HepG2 (cell line): ENCODE measurements around the gene DDX50. TPM values are rescaled to one million over a fixed set of nuclear protein-coding genes. Genes with fewer than 3 reads are reported as not detected.
A peak's percentile ranks its signal among the peaks of the same experiment; 100 is the strongest.

Experiments
- ATRX ChIP-seq: sonication (generic); formaldehyde crosslinking; IDR thresholded peaks from 2 replicates; pipeline ENCODE4 v1.4.0; 2020; ENCODE audit warnings: missing genetic modification reagents, borderline replicate concordance
- CHCHD3 ChIP-seq: sonication (generic); formaldehyde crosslinking; IDR thresholded peaks from 2 replicates; pipeline ENCODE4 v1.8.0; 2022; ENCODE audit warnings: mild to moderate bottlenecking, missing genetic modification reagents, moderate library complexity
- DNMT3B ChIP-seq: conservative IDR thresholded peaks from 2 replicates; pipeline ENCODE4 v1.6.1; 2016; ENCODE audit warnings: missing biosample characterization, control low read depth
- FOSL2 ChIP-seq: sonication (generic); formaldehyde crosslinking; IDR thresholded peaks from 2 replicates; pipeline ENCODE4 v1.4.0; 2020; ENCODE audit warnings: missing genetic modification reagents
- HNRNPLL ChIP-seq: fragments of 200-400 bp; formaldehyde crosslinking; IDR thresholded peaks from 2 replicates; pipeline ENCODE4 v1.6.1; 2017; ENCODE audit warnings: mild to moderate bottlenecking, low read depth, low read length; ENCODE audit not compliant: poor library complexity, severe bottlenecking
- KAT8 ChIP-seq: IDR thresholded peaks from 2 replicates; pipeline ENCODE4 v1.6.1; 2016; ENCODE audit warnings: missing genetic modification reagents, missing compliant biosample characterization
- MLLT10 ChIP-seq: sonication (generic); formaldehyde crosslinking; IDR thresholded peaks from 2 replicates; pipeline ENCODE4 v1.4.0; 2020; ENCODE audit warnings: missing genetic modification reagents
- NCOA5 ChIP-seq: sonication (generic); formaldehyde crosslinking; IDR thresholded peaks from 2 replicates; pipeline ENCODE4 v1.4.0; 2020; ENCODE audit warnings: missing genetic modification reagents
- NFAT5 ChIP-seq: sonication (generic); formaldehyde crosslinking; IDR thresholded peaks from 2 replicates; pipeline ENCODE4 v1.4.0; 2020; ENCODE audit warnings: missing genetic modification reagents
- NFATC3 ChIP-seq: sonication (generic); formaldehyde crosslinking; IDR thresholded peaks from 2 replicates; pipeline ENCODE4 v1.5.1; 2020; ENCODE audit warnings: mild to moderate bottlenecking, missing genetic modification reagents
- PPARG ChIP-seq: conservative IDR thresholded peaks from 2 replicates; pipeline ENCODE4 v1.6.1; 2016; ENCODE audit warnings: missing biosample characterization, missing genetic modification reagents
- RXRA ChIP-seq: sonication (generic); formaldehyde crosslinking; IDR thresholded peaks from 2 replicates; pipeline ENCODE4 v1.5.1; 2020; ENCODE audit warnings: missing genetic modification reagents
- SCMH1 ChIP-seq: sonication (generic); formaldehyde crosslinking; IDR thresholded peaks from 2 replicates; pipeline ENCODE4 v1.9.0; 2021; ENCODE audit warnings: missing genetic modification reagents, mild to moderate bottlenecking, borderline replicate concordance
- YEATS2 ChIP-seq: sonication (generic); formaldehyde crosslinking; IDR thresholded peaks from 2 replicates; pipeline ENCODE4 v1.4.0; 2020; ENCODE audit warnings: missing genetic modification reagents, borderline replicate concordance
- ZFP62 ChIP-seq: sonication (generic); formaldehyde crosslinking; IDR thresholded peaks from 2 replicates; pipeline ENCODE4 v1.4.0; 2020; ENCODE audit warnings: missing genetic modification reagents
- ZNF136 ChIP-seq: sonication (generic); formaldehyde crosslinking; IDR thresholded peaks from 2 replicates; pipeline ENCODE4 v1.8.1; 2022; ENCODE audit warnings: low read depth, mild to moderate bottlenecking, moderate library complexity, missing genetic modification reagents
- ZNF333 ChIP-seq: sonication (generic); formaldehyde crosslinking; IDR thresholded peaks from 2 replicates; pipeline ENCODE4 v1.4.0; 2020; ENCODE audit warnings: mild to moderate bottlenecking, missing genetic modification reagents, borderline replicate concordance
- ZNF337 ChIP-seq: sonication (generic); formaldehyde crosslinking; IDR thresholded peaks from 2 replicates; pipeline ENCODE4 v1.5.1; 2020; ENCODE audit warnings: missing genetic modification reagents, low read depth, mild to moderate bottlenecking, borderline replicate concordance
- ZNF441 ChIP-seq: sonication (generic); formaldehyde crosslinking; IDR thresholded peaks from 2 replicates; pipeline ENCODE4 v1.7.0; 2021; ENCODE audit warnings: missing genetic modification reagents, borderline replicate concordance
- ZNF605 ChIP-seq: sonication (generic); formaldehyde crosslinking; IDR thresholded peaks from 2 replicates; pipeline ENCODE4 v1.8.0; 2022; ENCODE audit warnings: mild to moderate bottlenecking, missing genetic modification reagents
- ZNF616 ChIP-seq: sonication (generic); formaldehyde crosslinking; IDR thresholded peaks from 2 replicates; pipeline ENCODE4 v1.5.0; 2020; ENCODE audit warnings: low read depth, mild to moderate bottlenecking, missing genetic modification reagents
- ZNF790 ChIP-seq: sonication (generic); formaldehyde crosslinking; IDR thresholded peaks from 2 replicates; pipeline ENCODE4 v1.8.0; 2022; ENCODE audit warnings: missing genetic modification reagents, mild to moderate bottlenecking, borderline replicate concordance
- ZNF841 ChIP-seq: sonication (generic); formaldehyde crosslinking; IDR thresholded peaks from 2 replicates; pipeline ENCODE4 v1.8.1; 2023; ENCODE audit warnings: missing genetic modification reagents, borderline replicate concordance
- ZSCAN29 ChIP-seq: sonication (generic); formaldehyde crosslinking; conservative IDR thresholded peaks from 2 replicates; pipeline ENCODE4 v1.4.0; 2020; ENCODE audit warnings: mild to moderate bottlenecking, missing genetic modification reagents
- polyA plus RNA-seq, 8 experiments: library from polyadenylated mRNA; depleted of rRNA in 3 of 8; stranded (reverse) in 7 of 8; unstranded in 1 of 8; fragments of >200 nt; fragmentation: Illumina TruSeq in 4 of 8; extraction: Trizol in 4 of 8; gene quantifications; 2 replicates each; pipeline versions ENCODE4 v1.2.1 to v1.2.3, GENCODE V29; 2011 to 2016; ENCODE audit warnings: low read depth in 4 of 8, missing spikeins in 1 of 8, mixed read lengths in 1 of 8; ENCODE audit not compliant: insufficient read depth in 1 of 8
- total RNA-seq, 5 experiments: library from RNA; depleted of rRNA; stranded (reverse); fragments of >200 nt; fragmentation: Illumina TruSeq; extraction: Trizol; gene quantifications; 2 replicates each; pipeline ENCODE4 v1.2.3, GENCODE V29; 2016; ENCODE audit warnings: low read depth in 1 of 5
- TF ChIP-seq, protein P1 (sequence below): sonication (generic); formaldehyde crosslinking; IDR thresholded peaks from 2 replicates; pipeline ENCODE4 v1.8.1; 2023; ENCODE audit warnings: mild to moderate bottlenecking, missing genetic modification reagents

Gene DDX50
- total and polyA plus RNA-seq, 2 of the 13 experiments (the other 11 are each of a cell fraction or from before 2014, with no cell fraction given), result 19.0 to 38.2 TPM

- TF ChIP-seq ZNF136 (CRISPR knock-in tag) (no peak), ZNF333 (CRISPR knock-in tag) (peak; percentile 31; the same call in 1 of the 2 replicates), ZNF790 (no peak), HNRNPLL (no peak), NCOA5 (CRISPR knock-in tag) (no peak), YEATS2 (CRISPR knock-in tag) (peak; percentile 87), ZNF441 (CRISPR knock-in tag) (no peak; the same call in 1 of the 2 replicates), NFAT5 (CRISPR knock-in tag) (peak; percentile 93), ZNF605 (peak; percentile 85), ZNF616 (CRISPR knock-in tag) (peak; percentile 87; the same call in 1 of the 2 replicates), ZNF841 (CRISPR knock-in tag) (peak; percentile 84; the same call in 1 of the 2 replicates), ZSCAN29 (CRISPR knock-in tag) (no peak; the same call in 1 of the 2 replicates), RXRA (CRISPR knock-in tag) (peak; percentile 56; the same call in 1 of the 2 replicates), PPARG (CRISPR knock-in tag) (0 out of 2 replicates have a peak, but pooled peaks have one; percentile 19), NFATC3 (no peak; the same call in 1 of the 2 replicates), MLLT10 (CRISPR knock-in tag) (no peak), SCMH1 (no peak), FOSL2 (CRISPR knock-in tag) (peak; percentile 43), ATRX (CRISPR knock-in tag) (no peak), ZNF337 (no peak), DNMT3B (CRISPR knock-in tag) (no peak; the same call in none of the 2 replicates), CHCHD3 (CRISPR knock-in tag) (0 out of 2 replicates have a peak, but pooled peaks have one; percentile 30), KAT8 (peak; percentile 91), ZFP62 (CRISPR knock-in tag) (no peak)
- TF ChIP-seq, protein P1, sequence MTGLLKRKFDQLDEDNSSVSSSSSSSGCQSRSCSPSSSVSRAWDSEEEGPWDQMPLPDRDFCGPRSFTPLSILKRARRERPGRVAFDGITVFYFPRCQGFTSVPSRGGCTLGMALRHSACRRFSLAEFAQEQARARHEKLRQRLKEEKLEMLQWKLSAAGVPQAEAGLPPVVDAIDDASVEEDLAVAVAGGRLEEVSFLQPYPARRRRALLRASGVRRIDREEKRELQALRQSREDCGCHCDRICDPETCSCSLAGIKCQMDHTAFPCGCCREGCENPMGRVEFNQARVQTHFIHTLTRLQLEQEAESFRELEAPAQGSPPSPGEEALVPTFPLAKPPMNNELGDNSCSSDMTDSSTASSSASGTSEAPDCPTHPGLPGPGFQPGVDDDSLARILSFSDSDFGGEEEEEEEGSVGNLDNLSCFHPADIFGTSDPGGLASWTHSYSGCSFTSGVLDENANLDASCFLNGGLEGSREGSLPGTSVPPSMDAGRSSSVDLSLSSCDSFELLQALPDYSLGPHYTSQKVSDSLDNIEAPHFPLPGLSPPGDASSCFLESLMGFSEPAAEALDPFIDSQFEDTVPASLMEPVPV (CRISPR knock-in tag), result peak; percentile 81; the same call in 1 of the 2 replicates
These were observed 549 bp upstream of the DDX50 start (continued) for GRCh38 chr10:68900427-68901104.
